Sigmoid colon (tissue), 4 donors: ENCODE measurements around the gene NEO1.

Experiments used
- CTCF ChIP-seq, 4 experiments: fragments of 450-650 bp in 3 of 4; fragments of 200-600 bp in 1 of 4; IDR thresholded peaks; one replicate each; pipeline ENCODE4 v1.5.1; 2016 to 2019; ENCODE audit warnings: antibody characterized with exemption in 4 of 4, mild to moderate bottlenecking in 3 of 4, moderate library complexity in 2 of 4
- POLR2A ChIP-seq, 2 donors: fragments of 450-650 bp; IDR thresholded peaks; one replicate each; pipeline ENCODE4 v1.6.1; 2016; ENCODE audit warnings: antibody characterized with exemption in 2 of 2, mild to moderate bottlenecking in 2 of 2, moderate library complexity in 2 of 2
- POLR2AphosphoS5 ChIP-seq, 4 donors: sonication (generic); formaldehyde crosslinking; IDR thresholded peaks; one replicate each; pipeline ENCODE4 v1.6.1; 2017; ENCODE audit warnings: antibody characterized with exemption in 4 of 4

- TF ChIP-seq CTCF (IDR thresholded peaks at IDR 0.05), result no peak
- TF ChIP-seq POLR2AphosphoS5 (IDR thresholded peaks at IDR 0.05), result no peak
- TF ChIP-seq POLR2A (IDR thresholded peaks at IDR 0.05), result no peak
These were observed 22.1 kb upstream of the NEO1 start for GRCh38 chr15:73030122-73030679.
